ELR (cell line): ENCODE measurements around the gene KLHL2.
A peak's percentile ranks its signal among the peaks of the same experiment; 100 is the strongest.
"Not testable (repeated sequence)": the region's sequence is repeated elsewhere in the genome, so short reads cannot be mapped to it uniquely, and the experiment has no call there.

Experiments
- DNase-seq: peaks from one replicate; pipeline ENCODE4 v3.0.0-alpha.2; 2015; ENCODE audit warnings: low read depth

Gene KLHL2

DNA sequence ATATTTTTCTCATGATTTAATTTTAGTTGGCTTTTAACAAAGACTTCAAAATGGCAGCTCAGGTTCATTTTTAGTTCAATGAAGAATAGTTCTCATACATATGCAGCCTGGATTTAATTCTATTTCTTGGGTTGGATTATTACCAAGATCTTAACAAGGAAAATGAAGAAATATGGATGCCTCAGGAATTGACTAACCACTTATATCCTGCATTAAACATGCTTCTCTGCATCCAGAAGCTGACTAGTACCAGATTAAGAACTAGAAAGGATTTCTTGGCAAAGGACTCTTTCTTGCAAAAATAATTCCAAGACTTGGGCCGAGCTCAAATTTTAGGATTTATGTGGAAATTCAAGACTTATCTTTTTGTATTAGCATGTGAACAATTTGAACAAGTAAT lies 5.6 kb upstream of the KLHL2 start:
- DNase-seq: no peak

DNA sequence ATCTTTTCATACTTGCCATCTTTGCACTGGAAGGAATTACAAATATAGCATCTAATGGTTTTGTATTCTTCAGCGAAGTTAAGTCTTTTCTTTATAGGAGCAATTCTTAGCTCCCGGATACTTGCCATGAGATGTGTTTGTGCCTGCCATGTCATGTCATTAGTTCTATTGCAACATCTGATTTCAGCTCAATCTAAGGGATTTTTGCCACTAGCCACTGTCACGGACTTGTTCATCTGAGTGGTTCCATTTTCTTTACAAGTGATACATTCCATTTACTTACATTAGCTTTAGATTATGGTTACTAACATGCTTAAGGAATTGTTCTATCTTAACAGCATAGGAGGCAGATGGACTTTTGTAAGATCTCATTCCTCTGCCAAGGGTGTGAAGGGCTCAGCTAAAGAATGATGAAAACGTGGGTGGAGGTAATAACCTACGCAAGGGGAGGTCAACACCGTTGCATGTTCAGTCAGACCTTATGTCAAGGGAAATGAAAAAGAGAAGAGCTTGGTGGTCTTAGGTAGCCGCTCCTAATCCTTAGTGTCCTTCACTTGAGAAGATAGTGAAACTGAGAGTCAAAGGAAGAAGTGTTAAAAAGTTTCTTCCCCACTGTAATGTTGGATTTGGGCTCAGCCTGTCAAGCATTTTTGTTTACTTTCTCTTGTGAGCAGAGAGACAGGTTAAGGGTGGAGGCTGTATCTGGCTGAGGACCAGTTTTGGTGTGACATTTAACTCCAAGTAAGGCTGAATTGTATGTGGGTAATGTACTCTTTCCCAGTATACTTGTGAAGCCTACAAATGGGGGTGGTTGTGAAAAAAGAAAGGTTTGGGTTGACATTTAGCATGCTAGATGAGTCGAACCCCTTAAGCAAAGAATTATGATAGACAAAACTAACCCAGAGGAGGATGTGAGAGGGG lies 3.6 kb upstream of the KLHL2 start:
- no peak for DNase-seq

DNA sequence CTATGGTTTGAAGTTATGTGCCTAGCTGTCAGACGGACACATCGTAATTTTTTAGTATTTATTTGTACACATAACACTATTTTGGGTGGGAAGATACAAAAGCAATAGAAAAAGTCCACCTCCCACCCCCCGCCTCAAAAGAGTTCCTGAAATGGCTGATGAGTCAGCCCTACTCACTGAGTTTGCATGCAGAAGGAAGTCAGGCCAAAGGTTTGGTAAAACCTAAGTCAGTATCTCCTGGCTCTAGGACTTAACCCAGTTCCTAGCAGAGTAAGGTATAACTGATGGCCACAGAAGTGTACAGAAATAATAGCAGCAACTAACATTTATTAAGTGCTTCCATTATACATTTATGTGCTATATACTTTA lies 2.9 kb upstream of the KLHL2 start:
- peak; percentile 60 for DNase-seq

DNA sequence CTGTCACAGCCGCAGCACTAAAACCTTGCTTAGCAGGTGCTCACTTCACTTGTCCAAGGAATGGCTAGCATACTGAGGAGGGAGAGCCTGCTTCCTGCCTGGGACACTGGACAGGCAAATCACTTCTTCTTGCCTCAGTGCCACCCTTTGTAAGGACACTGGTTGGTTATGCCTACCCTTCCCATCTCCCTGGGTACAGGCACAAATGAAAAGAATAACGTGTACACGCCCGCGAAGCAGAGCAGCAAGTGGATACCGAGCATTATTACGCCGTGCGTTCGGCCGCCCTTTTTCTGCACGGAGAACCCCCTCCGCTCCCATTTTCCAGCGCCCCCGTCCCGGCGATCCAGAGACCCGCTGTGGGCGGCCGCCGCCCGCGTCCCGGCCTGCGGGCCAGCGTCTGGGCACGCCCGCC lies 338 bp upstream of the KLHL2 start:
- DNase-seq: peak; percentile 41

DNA sequence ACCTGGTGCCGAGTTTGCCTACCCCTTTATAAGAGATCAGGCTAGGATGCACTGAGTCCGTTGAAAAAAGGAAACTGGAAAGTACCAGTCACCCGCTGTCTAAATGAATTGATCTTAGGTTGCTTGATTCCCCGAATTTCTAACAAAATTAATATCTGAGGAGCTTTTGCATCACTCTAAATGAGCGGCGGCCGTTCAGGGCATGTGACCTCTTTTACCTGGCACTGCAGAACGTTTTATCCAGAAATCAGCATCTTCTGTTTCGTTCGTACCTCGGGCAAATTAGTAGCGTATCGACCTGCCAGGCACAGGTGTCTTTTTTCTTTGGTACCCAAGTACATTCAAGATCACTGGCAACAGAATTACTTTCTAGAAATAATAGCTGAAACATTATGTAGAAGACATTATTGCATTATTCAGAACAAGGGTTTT lies 876 bp downstream of the KLHL2 start:
- peak; percentile 23 for DNase-seq

DNA sequence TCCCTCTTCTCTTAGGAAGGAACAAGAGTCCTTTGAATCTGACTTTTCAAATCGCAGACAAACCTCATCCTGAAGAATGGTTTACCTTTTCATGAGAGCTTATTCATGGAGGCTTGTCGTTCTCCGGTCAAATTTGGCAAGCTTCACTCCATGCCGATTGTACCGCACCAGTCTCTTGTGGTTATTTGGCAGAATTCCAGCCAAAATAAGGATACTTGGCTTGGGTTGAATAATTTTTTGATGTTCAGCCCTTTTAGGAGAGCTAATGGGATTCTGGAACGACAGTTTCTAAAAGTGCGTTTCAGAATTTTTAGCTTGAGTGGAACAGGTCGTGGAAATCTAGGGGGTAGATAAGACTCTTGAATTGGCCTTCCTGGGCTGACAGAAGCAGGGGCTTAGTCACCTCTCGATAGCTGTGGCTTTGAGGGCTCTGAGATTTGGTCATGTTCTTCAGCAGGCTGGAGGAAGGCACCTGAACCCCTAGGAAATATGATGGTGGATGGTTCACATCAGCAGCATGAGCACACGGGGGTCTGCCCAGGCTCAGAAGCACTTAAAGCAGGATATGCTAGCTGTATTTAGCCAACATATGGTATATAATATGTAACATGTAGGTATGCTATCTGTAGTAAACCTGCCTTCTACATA lies 1.5 kb downstream of the KLHL2 start:
- peak; percentile 16 for DNase-seq

DNA sequence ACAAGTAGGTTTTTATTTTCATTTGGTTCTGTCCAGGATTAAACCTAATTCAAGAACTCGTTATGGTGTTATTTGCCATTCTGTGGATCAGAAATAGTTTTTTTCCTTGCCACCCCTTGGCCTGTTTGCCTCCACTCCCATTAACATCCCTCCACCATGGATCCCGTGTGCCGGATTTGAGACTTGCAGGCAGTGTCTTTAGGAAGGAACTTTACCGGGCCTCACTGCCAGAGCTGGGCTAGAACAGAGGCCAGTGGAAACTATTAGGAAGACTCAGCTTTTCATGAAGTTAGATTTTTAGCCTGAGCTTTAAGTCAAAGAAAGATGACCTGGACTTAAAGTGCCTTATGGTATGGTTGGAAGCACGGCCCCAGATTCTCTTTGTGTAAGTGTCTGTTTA lies 2.4 kb downstream of the KLHL2 start:
- DNase-seq: no peak

DNA sequence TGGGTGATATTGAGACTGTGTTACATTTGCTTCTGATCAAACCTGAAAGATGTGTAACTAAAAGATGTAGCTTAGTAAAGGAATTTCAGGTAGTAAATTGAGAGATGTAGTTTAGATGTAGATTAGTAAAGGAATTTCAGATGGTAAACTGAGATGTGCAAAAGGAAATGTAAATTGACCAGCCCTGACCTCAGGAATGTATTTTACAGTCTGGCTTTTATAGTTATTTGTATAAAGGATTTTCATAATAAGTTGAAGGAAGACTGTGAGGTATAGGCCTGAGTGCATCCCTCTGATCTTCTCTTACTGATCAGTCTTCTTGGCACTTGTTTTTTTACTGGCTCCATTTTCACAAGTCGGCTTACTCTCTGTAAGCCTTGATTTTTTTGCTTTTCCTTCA lies 3.2 kb downstream of the KLHL2 start:
- no peak for DNase-seq

DNA sequence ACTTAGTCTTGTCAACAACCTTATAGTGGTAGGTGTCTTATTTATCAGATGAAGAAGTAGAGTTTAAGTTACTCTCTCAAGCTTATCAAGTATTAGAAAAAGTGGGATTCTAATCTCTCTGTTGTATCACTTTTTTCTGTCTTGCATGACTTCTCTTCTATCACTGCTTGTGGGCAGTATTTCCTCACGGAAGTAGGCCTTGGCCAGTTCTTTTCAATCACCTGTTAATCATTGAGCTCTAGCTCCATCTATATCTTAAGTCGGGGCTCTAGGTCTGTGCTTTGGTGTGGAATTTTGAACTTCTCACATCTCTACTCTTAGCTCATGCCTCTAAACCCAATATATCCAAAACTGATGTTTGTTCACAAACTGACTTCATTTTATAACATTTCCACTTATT lies 5.3 kb downstream of the KLHL2 start:
- DNase-seq: not testable (repeated sequence)

DNA sequence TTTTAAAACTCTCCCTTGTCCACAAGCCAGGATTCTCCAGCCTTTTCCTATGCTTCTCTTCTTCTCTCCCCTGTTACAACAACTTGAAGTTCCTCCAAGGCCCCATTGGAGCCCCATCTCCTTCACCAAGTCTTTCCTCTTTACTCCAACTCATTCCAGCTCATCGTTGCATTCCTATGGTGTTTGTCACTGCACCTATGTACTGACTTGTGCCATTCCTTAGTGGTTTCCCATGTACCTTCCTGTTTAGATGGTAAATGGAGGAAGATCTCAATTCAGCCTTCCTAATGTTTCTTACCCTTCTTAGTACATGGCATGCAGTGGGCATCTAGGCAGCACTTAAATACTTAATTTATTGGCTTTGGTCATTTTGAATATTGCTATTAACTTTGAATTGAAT lies 6.0 kb downstream of the KLHL2 start:
- DNase-seq: peak; percentile 39

DNA sequence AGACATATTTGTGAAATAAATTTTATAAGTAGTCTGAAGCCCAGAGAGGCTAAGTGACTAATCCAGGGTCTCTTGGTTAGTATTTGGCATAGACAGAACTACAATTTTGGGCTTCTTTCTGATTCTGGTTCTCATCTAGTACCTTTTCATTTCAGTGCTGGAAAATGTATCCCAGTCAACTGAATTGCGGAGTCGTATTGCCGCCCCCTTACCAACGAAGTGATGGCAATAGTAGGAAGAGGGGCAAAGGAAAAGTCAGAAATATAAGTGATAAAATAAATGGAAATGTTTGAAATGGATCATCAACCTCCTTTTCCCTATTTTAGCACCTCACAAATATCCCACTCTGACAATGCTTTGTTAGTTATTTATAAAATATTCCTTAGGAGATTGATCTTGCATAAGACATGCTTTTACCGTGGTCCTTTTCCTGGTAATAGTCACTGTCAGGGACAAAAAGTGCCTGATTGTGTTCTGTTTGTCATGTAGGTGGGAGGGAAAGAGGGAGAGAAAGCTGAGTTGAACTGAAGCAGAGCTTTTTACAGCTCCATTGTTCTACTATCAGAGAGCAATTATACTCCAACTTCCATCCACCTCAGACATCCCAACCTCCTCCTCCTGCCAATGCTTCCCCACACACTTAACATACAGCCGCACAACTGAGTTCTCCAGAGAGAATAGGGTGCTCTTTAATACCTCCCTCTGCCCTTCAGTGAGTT lies 6.8 kb downstream of the KLHL2 start:
- not testable (repeated sequence) for DNase-seq

DNA sequence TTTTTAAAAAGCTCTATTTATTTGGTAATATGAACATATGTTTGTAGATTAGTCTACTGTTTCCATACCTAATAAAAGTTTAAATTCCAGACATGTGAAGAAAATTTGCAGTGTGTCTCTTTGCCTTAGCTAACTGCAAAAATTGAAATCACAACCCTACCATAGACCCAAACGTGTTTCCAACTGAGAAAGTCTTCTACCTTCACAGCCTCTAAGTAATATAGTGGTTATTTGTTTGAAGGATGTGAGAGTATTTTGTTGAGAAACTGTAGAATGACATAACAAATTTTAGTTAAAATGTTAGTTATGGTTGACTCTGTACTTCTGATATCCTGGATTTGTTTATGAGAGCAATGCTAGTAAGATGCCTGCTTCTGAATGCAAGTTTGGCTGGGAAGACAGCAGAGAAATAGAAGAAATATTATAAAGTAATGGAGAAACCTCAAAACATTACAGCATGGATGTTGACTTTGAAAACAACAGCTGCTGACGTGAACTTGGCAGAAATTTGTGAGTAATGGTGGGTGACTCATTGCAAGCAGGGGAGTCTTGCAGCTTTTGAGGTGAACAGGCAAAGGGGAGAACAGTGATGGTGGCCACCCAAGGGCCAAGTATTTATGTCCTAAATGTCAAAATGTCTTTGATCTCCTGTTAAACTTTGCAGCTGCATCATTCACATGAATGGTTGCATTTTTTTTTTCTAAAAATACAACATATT lies 7.8 kb downstream of the KLHL2 start:
- peak; percentile 62 for DNase-seq

DNA sequence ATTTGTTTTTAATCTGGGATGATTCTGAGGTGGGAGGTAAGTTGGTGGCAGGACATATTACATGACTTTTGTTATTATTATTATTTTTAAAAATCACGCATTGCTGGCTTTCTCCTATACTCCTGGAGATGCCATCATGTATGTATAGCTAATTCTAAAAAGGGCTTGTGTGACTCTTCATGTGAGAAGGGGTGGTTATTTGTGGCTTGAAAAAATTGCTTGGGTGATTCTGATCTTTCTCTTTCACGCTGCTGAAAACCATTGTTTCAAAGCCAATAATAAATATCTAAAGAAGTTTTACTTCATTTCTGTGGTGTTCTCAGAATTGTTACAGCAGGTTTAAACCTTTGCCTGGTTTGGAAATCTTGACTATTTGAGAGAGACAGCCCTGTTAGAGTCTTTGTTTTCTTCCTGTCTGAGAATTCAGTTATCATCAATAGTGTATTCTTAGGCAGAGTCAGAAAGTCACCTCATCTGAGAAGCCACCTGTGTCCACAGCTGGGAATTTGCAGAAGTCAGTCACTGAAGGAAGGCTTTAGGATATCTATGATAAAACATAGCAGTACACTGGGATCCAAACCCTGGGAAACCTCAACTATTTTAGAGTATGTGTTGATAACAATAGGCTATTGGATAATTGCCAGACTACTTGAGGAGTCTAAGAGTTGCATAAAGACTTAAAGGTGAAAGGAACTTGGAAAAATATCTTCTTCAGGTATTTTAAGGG lies 8.6 kb downstream of the KLHL2 start:
- not testable (repeated sequence) for DNase-seq

DNA sequence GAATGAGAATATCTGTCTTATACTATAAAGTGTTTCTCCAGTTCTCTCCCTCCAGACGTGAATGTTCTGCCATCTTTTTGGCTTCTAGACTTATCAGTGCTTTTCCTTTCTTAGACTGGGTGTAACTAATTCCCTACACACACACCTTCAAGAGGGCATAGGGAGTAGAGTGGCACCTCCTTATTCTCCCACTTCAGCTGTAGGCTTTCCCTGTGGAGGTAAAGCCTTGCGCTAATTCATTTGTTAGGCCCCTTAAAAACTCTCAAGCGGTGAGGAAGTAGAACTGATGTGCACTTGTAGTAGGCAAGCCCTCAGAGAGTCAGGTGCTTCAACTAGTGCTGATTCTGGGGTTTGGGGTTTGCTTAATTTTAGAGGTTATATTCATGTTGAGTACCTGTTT lies 10.0 kb downstream of the KLHL2 start:
- no peak for DNase-seq

DNA sequence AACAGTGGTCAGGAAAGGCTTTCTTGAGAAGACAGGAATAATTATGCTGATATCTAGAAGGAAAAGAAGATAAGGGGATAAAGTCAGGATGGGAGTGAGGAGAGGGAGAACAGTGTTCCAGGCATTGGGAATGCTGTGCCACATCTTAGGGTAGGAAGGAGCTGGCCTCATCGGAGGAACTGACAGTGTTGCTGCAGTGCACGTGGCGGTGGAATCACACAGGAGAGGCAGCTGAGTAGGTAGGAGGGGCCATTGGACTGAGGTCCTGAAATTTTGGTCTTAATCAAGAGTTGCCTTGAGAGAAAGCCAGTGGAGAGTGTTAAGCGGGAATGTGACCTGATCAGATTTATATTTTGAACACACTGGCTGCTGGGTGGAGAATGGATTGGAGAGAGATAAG lies 13.9 kb downstream of the KLHL2 start:
- not testable (repeated sequence) for DNase-seq

DNA sequence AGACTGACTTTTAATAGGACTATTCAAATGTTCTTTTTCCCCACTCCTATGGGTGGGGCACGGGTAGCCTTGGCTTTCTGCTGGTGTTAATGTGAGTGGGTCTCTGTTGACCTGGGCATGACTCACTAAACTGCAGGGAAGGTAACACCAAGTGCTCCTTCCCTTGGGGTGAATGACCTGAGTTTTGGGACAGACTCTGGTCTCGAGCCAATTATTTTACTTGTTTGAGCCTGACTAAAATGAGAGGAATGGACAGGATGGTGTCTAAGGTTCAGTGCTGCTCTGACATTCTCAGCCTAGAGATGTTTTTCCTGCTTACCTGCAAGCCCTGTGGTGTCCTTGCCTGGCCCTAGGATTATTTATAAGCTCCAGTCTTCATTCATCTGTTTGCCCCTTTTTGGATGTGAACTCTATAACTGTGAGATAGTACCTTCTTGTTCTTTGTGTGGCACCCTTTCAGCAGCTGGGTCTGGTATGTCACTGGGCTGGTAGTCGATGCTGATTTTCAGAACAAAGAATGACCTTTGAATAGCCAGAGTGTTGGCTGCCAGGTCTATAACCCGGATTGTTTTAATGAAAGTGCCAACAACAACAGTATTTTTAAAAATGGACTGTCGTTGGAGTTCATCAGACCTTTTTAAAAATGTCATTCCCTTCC lies 14.8 kb downstream of the KLHL2 start:
- not testable (repeated sequence) for DNase-seq

DNA sequence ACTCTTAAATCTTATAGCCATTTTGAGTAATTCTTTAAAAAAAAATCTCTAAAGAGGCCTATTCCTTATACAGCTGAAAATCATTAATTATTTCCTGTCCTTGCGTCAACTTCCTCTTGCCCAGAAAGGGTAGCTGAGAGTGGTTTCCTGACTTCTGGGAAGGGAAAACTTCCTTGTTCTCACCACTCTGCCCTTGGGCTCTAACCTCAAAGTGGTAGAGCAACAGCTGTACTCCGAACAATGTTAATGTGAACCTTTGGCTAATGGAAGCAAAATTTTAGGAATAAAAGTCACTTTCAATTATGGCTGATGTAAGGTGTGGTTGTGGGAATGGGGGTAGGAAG lies 15.3 kb downstream of the KLHL2 start:
- peak; percentile 27 for DNase-seq

DNA sequence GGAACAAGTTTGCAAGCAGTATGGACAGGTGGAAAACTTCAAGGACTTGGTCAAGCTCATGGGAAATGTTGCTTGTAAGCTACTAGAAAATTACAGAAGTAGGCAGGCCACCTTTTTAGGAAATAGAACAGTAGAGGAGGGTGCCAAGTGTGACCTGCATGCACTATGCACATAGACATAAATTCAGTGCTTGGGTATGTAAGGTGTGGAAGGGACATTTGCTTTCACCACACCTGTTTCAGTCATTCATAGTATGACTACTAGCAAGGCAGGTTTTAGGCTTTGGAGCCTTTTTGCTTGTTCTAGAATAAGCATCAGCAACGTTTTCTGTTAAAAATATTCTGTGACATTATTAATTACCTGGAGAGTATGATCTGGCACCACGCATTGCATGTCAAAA lies 20.0 kb downstream of the KLHL2 start:
- not testable (repeated sequence) for DNase-seq

DNA sequence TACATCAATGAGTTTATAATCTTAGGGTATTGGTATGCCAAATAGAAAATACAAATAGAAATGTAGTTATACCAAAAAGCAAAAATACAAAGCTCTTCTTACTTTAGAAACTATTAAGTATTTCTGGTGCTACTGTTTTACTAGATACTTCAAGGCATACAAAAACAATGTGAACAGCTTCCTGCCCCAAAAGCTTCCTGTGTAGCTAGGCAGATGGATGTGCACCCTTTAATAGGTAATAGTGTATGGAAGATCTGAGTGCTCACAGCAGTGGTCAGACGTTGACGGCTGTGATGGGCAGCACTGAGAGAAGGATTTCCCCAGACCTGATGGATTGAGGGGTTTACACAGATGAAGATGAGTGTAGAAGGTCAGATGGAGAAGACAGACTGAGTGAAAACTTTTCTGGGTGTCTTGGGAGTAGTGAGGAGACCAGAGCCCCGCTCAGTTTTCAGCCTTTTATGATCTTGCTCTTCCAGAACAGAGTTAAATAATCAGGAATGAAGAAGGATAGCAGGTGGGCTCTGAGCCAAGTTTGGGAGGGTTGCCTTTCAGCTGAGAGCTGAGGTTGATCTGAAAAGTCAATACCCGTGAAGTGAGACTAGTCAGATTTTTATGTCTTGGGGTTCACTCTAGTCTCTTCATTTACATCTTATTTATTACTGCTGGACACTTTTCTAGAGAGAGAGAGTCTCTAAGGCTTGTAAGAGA lies 22.3 kb downstream of the KLHL2 start:
- not testable (repeated sequence) for DNase-seq
